Measurements from ENCODE around the gene C19orf53.

C19orf53 gene

DNA sequence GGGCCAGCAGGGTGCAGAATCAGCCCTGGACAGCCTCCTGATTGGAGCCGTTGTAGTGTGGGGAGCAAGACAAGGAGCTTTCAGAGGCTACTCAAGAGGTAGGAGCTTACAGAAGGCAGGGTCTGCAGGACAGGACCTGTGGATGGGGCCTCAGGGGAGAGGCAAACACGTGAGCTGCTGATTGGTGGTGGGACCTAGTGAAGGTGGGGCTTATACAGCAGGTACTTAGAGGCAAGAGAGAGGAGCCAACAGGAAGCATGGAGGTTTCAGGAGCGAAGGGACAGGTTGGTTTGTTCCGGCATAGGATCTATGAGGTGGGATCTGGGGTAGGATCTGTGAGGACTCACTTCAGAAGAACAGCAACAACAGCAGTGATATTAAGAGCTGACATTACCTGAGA lies 53.4 kb downstream of the C19orf53 start:
- no peak for DNase-seq
